Measurements from ENCODE around the gene LBHD2.

The LBHD2 gene

DNA sequence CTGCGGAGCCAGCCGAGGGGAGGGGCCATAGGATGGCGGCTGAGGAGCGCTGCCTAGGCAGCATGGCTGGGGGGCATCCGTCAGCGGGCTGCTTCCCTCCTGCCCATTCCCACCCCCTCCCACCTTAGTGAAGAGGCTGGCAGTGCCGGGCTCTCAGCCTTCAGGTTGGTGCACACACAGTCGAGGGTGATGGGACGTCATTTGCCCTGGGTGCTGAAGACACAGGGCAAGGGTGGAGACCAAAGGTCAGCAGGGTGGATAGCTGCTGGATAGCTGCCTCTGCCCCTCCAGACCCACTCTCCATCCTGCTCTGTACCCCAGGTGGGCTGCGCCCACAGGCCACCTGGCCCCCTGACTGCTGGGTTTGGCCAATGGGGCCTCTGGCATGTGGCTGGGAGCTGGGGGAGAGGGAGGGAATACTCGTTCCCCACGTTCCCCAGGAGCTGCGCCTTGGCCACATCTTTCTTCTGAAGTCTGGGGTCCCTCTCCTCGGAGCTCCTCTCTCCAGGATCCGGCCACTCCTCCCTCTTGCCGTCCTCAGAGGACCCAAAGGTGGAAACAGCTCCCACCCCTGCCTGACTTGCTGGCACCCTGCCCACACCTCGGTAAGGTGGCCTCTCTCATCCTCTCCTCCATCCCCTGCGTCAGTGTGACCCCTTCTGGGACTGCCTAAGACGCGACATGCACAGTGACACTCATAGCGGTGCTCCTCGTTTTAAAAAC, 15.5 kb upstream of the LBHD2 start:
- DNase-seq (ENCODE audit: extremely low read depth in 1 of 2, low read depth in 1 of 2), result no peak

DNA sequence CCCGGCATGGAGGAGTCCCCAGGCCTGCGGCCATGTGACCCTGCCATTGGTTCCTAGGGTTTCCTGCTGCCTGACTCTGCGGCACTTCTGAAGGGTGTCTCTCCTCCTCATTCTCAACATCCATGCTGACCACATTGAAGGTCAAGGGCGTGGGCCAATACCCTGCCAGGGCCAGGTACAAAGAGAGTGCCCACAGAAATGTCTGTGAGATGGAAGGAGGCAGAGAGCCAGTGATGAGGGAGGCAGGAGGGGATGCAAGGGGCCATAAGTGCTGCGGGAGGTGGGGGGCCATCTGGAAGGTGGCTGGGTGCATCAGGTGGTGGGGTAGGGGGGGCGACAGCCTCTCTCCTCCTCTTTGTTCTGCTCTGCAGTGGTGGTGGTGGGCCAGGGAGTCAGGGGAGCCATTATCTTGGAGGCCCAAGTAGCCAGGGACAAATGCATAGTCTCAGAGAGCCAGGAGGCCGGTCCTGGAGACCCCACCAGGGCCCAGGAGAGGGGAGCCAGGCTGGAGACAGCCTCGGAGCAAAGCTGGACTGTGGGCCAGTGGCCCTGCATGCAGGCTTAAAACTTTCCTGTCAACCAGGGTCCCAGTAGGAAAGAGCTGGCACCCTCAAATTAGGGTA, 13.6 kb upstream of the LBHD2 start:
- DNase-seq (ENCODE audit: extremely low read depth in 1 of 2, low read depth in 1 of 2), result no peak

DNA sequence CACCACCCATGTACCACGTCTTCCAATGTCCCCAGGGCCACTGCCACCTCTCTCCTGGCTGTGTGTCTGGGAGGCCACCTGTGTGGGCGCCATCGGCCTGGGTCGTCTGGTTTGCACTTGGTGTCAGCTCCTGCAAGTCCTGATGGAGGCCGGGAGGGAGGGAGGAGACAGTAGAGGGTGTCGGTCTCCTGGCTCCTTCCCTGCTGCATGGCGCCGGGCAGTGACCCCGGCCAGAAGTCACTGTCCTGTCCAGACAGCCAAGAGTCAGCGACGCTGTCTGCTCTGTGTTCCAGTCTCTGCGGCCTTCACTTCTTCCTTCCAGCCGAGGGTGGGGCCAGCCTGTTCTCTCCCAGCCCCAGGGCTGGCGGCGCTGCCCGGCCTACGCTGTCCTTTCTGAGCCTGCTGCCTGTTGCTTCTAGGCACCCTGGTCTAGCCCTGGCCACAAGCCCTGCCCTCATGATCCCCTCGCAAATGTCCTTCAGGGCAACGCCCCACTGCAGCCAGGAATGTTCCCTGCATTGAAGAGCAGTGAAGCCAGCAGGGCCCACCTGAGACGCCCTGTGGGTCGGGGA, 13.0 kb upstream of the LBHD2 start:
- no peak for DNase-seq (ENCODE audit: extremely low read depth in 1 of 2, low read depth in 1 of 2)

DNA sequence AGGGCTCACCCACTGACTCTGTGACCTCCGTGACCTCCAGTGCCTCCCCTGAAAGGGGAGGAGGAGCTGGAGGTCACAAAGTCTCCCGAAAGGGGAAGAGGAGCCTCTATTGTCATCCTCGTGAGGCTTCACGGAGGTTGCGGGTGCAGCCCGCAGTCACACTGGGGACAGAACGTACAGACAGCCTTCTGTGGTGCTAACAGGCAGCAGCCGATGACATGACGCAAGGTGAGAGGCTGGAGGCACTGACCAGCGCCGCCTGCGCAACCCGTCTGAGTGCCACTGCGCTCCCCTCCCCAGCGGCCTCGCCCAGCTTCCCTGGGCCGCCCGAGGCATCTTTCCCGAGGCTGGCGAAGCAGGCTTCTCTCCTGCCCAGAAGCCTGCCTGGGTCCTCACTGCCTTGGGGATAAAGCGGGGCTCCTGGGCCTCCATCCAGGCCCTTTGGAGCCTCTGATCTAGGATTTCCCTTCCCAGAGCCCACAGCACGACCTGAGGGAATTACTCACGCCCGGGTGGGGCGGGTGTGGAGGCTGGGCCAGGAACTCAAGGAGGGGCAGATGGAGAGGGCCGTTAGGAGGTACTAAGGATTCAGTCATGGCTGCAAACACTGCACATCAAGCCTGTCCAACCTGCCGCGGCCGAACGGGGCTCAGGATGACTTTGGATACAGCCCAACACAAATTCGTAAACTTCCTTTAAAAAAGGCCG, 12.3 kb upstream of the LBHD2 start:
- no peak for DNase-seq (ENCODE audit: extremely low read depth in 1 of 2, low read depth in 1 of 2)

DNA sequence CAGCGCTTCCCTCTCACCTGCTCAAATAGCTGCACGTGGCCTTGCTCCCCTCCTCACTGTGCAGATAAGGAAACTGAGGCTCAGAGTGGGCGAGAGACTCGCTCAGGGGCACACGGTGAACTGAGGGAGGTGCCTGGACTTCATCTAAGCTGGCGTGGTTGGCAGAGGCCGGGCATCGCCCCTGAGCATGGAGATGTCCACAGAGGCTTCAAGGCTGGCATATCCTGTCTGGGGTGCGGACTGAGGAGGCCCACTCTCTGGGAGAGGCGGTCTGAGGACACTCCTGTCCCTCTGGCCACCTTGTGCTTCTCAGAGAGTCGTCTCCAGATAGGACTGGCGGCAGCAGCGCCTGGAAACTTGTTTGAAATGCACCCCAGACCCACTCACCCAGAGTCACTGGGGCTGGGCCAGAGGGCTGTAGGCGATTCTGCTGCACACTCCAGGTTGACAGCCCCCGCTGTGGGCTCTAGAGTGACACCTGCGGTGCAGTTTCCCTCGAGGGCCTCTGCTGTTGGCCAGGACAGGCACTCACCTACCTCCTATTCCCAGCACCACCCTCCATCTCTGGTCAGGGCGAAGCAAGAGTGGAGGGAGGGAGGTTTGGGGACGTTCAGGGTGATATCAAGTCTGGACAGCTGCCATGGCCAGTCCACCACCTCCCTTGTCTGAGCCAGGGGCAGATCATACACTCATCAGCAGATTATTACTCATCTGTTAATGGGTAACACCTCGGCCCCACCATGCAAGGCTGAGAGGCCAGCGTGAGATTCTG, 11.2 kb upstream of the LBHD2 start:
- no peak for DNase-seq (ENCODE audit: extremely low read depth in 1 of 2, low read depth in 1 of 2)

DNA sequence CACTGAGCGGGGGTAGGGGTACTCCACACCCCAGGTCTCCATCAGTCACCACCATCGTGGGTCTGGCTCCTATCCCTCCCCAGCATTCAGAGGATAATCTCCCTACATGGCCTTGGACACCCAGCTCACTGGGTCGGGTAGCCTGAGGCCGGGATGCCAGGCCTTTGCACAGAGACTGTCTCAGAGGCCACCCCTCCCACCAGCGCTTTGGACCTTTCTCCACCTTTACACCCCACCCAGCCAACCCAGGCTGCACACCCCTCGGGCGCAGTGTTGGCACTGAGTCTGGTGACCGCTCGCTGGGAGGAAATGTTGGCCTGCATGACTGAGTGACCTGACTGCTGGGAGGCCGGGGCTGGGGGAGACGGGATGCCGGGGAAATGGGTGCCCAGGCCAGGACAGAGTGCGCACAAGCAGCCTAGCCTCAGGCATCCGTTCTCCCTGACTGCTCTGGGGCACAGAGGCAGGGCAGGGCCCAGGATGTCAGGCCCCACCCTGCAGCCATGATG, 10.6 kb upstream of the LBHD2 start:
- DNase-seq (ENCODE audit: extremely low read depth in 1 of 2, low read depth in 1 of 2), result no peak

DNA sequence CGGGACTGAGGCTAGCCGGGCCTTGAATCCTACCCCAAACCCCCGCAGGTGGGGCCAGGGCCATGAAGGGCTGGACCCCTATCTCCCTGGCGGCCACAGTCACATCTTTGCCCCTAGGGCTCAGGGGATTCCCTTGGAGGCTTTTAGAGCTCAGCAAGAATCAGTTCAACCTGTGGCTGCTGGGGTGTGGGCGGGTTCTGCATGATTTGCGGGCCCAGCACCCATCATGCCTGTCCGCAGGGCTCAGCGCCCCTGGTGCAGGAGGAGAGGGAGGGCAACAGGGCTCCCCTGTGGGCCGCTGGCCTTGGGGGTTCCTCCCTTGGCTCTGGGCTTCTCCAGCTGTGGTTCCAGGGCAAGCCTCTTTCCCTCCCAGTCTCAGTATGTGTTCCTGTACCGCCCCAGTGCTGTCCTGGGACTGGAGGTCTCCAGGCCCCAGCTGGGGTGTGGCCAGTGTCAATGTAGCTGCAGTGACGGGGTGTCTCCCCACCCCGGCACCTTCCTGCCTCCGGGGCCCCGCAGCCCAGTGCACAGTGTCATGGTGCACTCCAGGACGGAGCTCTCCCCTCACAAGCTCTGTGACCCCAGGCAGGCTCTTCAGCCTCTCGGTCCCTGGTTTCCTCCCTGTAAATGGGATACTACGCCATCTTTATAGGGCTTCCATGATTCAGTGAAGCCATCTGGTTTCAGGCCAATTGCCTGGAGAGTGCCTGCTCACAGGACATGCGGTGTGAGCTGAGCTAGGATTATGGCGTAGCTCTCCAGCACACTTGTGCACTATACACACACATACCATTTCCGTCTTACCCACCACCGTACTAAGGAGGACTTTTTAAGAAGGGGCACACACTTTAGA, 9.9 kb upstream of the LBHD2 start:
- DNase-seq (ENCODE audit: extremely low read depth in 1 of 2, low read depth in 1 of 2), result no peak

DNA sequence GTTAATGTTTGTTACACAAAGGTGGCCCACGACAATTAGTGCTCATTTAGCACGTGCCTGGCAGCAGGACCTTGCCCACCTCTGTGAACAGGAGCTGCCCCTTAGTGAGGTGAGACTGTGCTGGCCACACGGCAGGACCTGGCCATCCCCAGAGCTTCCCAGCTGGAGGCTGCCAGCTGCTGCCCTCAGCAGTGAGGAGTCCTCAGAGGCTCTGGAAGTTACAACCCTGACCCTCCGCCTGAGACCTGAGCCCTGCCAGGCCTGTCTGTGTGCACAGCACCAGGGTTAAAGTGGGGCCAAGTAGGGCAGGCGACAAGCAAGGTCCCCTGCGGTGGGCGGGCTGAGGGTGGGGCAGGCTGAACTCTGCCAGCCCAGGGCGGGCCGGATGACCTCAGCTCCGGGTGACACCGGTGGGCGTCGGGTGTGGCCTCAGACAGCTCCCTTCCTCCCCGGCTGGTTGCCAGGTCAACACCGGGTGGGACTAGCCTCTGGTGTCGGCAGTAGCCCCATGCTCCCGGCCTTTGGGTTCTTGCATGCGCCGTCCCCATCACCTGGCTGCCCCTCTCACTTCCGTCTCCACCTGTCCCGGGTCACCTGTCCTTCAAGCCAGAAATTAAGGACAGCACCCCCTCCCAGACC, 9.2 kb upstream of the LBHD2 start:
- DNase-seq (ENCODE audit: extremely low read depth in 1 of 2, low read depth in 1 of 2), result no peak

DNA sequence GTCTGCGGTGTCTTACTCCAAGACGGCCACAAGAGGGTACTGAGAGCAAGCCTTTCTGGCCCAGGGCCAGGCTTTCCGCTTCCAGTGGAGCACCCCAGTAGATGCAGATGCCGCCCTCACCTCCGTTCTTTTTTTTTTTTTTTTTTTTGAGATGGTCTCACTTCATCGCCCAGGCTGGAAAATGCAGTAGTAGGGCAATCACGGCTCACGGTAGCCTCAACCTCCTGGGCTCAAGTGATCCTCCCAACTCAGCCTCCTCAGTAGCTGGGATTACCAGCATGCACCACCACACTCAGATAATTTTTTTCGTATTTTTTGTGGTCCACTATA, 5.6 kb upstream of the LBHD2 start:
- DNase-seq (ENCODE audit: extremely low read depth in 1 of 2, low read depth in 1 of 2), result peak in 1 of 2 donors; percentile 60

DNA sequence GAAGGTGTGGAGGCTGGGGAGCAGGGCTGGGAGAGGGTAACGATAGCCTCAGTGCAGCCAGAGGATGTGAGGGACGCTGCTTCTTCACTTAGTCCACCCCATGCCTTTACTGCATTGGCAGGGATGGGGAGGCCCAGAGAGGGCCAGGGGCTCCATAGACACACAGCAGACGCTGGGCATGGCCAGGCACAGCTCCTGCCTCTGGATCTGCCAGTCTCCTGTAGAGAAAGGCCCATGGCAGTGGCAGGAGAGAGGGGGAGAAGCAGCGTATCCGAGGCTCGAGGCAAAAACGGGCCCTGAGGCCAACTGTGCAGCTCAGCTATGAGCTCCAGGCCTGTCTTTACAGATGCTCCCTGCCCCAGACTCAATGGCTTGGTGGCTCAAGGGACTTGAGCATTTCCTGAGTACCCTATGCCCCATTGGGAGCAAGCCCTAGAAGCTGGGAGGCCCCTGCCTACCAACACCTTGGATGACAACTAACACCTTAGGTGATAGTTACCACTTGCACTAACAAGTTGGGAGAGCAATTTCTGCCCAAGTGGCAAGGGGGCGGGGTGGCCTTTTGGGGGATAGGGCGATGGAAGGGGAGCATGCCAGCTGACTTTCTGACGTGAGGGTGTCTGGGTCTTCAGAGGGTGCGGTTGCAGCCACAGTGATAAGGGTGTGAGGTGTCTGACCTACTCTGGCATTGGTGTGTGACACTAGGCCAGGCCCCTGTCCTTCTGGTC, 5.0 kb upstream of the LBHD2 start:
- no peak for DNase-seq (ENCODE audit: extremely low read depth in 1 of 2, low read depth in 1 of 2)

DNA sequence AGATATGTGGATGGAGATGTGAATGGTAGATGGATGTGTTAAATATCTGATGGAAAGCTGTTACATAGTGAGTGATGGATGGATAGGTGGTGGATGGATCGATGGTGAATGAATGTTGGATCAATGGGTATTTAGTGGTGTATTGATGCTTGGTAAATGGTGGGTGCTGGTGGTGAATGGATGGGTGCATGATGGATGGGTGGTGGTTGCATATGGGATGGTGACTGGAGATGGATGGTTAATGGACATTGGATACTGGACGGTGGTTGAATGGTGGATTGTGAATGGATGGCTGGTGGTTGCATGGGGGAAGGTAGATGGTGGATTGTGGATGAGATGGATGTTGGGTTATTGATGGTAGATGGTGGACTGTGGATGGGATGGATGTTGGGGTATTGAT, 2.1 kb upstream of the LBHD2 start:
- no peak for DNase-seq (ENCODE audit: extremely low read depth in 1 of 2, low read depth in 1 of 2)

DNA sequence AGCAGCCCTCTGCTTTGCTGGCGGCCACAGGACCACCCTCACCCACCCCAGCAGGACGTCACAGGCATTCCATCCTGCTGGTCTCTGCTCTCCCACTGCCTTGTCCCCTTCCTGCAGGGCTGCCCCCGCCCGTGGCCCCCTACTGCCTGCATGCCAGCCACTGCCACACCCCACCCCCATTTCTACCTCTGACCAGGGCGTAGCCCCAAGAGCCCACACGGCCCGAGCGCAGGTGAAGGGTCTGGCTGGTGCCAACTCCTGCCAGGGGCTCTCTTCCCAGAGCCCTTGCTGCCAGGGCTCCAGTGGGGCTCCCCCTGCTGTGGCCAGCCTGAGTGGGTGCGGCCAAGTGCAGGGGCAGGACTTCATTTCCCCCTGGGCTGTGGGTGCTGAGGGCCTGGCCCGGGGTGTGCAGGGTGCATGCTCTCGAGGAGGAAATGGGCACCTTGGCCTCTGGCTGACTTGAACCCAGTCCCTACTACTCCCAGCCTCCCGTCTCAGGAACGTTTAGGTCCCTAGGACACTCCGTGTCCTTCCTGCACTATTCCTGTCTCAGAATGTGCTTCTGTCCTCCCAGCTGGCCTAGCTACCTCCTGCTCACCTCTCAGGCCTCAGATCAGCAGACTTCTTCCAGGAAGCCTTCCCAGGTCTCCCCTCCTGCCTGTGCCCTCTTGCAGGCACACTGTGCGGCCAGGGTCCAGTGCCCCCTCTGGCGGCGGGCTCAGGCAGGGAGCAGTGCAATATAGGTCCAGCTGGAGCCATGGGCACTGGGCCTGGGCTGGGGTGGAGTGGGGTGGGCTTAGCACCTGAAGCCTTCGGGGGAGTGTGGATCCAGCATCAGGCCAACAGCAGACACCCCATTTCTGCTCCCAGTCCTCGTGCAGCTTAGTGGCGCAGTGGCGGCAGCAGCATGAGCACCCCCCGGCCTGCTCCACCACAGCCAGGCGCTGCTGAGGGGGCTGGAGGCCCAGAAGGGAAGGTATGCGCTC, 1.4 kb downstream of the LBHD2 start:
- DNase-seq (ENCODE audit: extremely low read depth in 1 of 2, low read depth in 1 of 2), result no peak

DNA sequence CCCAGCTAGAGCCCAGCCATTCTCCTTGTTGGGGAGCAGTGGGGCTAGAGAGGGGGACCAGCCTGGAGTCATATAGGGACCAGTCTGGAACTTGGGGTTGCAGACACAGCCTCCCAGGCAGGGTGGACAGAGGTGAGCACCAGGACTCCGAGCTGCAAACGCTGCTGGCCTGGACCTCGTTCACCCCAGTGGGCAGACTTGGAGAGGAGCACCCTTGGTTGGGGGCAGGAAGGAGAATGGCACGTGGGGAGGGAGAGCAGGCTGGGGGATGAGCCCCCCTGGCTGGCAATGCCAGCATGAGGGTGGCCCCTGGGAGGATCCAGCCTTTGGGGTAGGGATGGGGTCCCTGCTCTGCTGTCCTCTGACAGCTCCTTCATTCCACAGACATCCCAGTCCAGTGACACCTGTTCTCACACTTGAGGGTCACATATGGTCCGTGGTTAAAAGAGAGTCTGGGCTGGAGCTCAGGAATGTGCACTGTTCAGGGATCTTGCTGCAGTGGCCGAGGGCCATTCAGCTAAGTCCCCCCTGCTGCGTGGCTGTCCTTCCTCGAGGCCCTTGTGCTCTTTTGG, 2.8 kb downstream of the LBHD2 start:
- no peak for DNase-seq (ENCODE audit: extremely low read depth in 1 of 2, low read depth in 1 of 2)

DNA sequence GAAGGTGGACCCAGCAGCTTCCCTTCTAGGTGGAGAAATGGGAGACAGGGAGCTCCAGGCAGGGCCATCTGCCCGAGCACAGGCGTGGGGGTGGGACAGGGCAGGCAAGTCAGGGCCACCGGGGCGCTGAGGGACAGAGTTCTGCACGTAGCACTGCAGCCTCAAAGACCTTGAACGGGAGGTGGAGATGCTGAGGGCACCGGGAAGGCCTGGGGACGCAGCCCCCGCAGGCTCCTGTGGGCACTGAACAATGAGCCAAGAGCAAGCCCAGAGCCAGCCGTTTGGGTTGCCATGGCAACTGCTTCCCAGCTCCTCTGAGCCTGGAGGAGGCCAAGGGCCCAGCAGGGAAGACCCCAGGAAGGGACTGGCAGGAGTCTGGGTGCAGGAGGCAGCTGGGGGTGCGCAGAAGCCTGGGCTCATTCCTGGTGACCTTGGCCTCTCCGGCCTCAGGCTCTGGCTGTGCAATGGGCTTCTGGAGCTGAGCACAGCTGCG, 3.4 kb downstream of the LBHD2 start:
- no peak for DNase-seq (ENCODE audit: extremely low read depth in 1 of 2, low read depth in 1 of 2)

DNA sequence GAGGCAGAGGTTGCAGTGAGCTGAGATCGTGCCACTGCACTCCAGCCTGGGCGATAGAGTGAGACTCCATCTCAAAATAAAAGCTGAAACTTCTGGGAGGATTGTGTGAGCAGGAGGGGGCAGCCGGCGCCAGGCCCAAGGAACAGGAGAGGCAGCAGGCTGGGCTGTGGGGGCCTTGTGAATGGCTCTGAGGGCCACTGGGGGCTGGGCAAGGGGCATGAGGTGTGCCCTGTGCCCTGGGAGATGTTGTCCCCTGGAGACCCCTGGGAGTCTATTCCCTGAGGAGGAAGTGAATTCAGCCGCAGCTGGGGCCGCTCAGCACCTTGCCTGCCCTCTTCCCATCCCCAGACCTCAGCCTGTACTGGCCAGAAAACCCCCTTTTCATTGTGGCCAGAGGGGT, 4.9 kb downstream of the LBHD2 start:
- DNase-seq (ENCODE audit: extremely low read depth in 1 of 2, low read depth in 1 of 2), result no peak

DNA sequence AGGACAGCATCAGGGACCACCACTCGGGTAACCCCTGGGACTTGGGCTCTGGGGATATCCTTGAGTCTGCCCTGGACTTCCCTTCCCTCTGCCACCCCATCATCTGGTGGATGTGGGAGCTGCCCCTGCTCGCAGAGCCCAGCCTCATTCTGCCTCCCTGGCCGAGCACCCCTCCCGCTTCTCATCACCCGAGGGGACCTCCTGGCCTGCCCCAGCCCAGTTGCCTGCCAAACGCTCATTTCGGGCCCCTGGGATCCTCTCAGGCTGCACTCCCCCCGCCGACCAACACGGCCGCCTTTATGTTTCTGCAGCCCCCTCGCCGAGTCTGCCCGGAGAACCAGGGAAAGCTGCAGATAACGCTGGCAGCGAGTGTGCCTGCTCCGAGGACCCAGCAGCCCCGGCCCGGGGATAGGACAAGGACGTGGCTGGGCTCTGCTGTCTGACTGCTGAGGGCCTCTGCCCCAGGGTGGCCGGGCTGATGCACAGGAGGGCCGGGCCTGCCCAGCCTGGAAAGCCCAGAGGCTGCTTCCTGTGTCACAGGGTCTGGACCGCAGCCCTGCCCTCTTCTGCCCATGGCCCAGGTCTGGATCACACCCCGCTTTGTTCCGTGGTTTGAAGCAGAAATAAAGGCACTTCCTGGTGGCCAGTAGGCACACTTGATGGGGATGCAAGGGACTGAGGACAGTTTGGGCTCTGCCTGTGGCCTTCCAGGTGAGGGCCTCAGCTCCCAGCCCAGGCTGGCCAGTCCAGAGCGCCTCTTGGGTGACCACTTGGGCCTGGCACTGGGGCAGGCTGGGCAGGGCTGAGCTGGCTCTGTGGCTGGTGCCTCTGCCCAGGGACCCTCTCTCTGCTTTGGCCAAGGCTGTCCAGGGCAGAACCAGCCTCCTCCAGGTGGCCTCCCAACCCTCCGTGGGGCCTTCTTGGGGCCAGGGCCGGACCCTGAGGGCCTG, 5.7 kb downstream of the LBHD2 start:
- DNase-seq (ENCODE audit: extremely low read depth in 1 of 2, low read depth in 1 of 2), result no peak
